Upper lobe of right lung (tissue), 1 donor: ENCODE measurements around the gene ATG5. TPM values are rescaled to one million over a fixed set of nuclear protein-coding genes. Genes with fewer than 3 reads are reported as not detected.

Source experiments
- ATAC-seq: fragments of 200-7000 bp; cut with Tn5 transposase; one replicate; pipeline ENCODE4 v1.9.1; 2020; ENCODE audit warnings: mild to moderate bottlenecking, moderate library complexity
- DNase-seq: peaks from one replicate; pipeline ENCODE4 v3.0.0-alpha.2; 2020
- H3K27ac ChIP-seq: fragments of 200-600 bp; one replicate; pipeline ENCODE4 v1.8.0; 2022
- H3K27me3 ChIP-seq: fragments of 200-600 bp; one replicate; pipeline ENCODE4 v1.8.0; 2022; ENCODE audit warnings: mild to moderate bottlenecking
- H3K36me3 ChIP-seq: fragments of 200-600 bp; one replicate; pipeline ENCODE4 v1.8.0; 2022
- H3K4me1 ChIP-seq: fragments of 200-600 bp; one replicate; pipeline ENCODE4 v1.8.0; 2022
- H3K4me3 ChIP-seq: fragments of 200-600 bp; one replicate; pipeline ENCODE4 v1.8.0; 2022; ENCODE audit warnings: mild to moderate bottlenecking
- H3K9me3 ChIP-seq: fragments of 200-600 bp; one replicate; pipeline ENCODE4 v1.8.0; 2022
- intact Hi-C: fragments of 100-400 bp; cut with DNase I; formaldehyde crosslinking; loops from one replicate; pipeline ENCODE4 v1.11.0; 2022
- total RNA-seq: library from RNA; stranded (reverse); fragmentation: NEBNext Ultra II Directional; extraction: Animal tissue kit (Norgen Biotek cat#: 25700); gene quantifications from one replicate; pipeline ENCODE4 v1.2.1, GENCODE V29; 2021
- TF ChIP-seq, protein P1 (sequence below): fragments of 200-600 bp; IDR thresholded peaks from one replicate; pipeline ENCODE4 v1.8.0; 2022; ENCODE audit warnings: antibody characterized with exemption
- donor health status: DM: no; HTN: yes; CAD: no; lungs with severe emphysema.

The ATG5 gene
- total RNA-seq, 1 donor from 2014 or later, result 34.4 TPM

- H3K9me3 ChIP-seq, result no peaks in the 10 kb centered on the region
- ATAC-seq (no peak), DNase-seq (no peak)
- intact Hi-C loops, result no loop called here
- H3K27me3 ChIP-seq, result no peaks in the 10 kb centered on the region
- no peak overlapping the region for H3K4me3 ChIP-seq
- H3K4me1 ChIP-seq, result no peaks in the 10 kb centered on the region
- no peak overlapping the region for H3K27ac ChIP-seq
- TF ChIP-seq, protein P1, sequence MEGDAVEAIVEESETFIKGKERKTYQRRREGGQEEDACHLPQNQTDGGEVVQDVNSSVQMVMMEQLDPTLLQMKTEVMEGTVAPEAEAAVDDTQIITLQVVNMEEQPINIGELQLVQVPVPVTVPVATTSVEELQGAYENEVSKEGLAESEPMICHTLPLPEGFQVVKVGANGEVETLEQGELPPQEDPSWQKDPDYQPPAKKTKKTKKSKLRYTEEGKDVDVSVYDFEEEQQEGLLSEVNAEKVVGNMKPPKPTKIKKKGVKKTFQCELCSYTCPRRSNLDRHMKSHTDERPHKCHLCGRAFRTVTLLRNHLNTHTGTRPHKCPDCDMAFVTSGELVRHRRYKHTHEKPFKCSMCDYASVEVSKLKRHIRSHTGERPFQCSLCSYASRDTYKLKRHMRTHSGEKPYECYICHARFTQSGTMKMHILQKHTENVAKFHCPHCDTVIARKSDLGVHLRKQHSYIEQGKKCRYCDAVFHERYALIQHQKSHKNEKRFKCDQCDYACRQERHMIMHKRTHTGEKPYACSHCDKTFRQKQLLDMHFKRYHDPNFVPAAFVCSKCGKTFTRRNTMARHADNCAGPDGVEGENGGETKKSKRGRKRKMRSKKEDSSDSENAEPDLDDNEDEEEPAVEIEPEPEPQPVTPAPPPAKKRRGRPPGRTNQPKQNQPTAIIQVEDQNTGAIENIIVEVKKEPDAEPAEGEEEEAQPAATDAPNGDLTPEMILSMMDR, result no peak
- H3K36me3 ChIP-seq, result peaks cover 24% of the 10 kb centered on the region
These were observed 16.6 kb downstream of the ATG5 start for GRCh38 chr6:106308985-106309384.

GRCh38 chr6:106305740-106306139, 19.8 kb downstream of the ATG5 start:
- Histone ChIP-seq H3K4me3 (no peak overlapping the region), H3K27ac (no peak overlapping the region), H3K4me1 (no peaks in the 10 kb centered on the region), H3K36me3 (peaks cover 13% of the 10 kb centered on the region), H3K27me3 (no peaks in the 10 kb centered on the region), H3K9me3 (no peaks in the 10 kb centered on the region)
- intact Hi-C loops, result no loop called here
- TF ChIP-seq, protein P1, result no peak
- no peak for DNase-seq
- no peak for ATAC-seq

DNA sequence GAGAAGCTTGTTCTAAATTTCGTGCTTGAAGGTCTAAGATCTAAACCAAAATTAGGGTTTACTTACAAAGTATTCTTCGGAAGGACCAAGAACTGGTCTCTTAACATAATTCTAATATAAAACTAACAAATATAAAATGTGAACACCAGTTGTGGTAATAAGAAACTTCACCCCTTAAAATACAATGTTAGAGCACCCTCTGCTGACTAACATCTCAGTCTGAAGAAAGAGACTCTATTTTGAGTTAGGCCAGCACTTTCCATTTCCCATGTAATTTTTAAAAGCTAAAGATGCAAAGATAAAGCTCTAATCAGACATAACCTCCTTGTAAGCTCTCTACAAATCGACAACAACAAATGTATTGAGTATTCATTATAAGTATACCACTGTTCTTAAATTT, 24.6 kb downstream of the ATG5 start:
- no peak overlapping the region for H3K4me3 ChIP-seq
- DNase-seq, result no peak
- no peaks in the 10 kb centered on the region for H3K4me1 ChIP-seq
- no peak overlapping the region for H3K27ac ChIP-seq
- intact Hi-C loops, result no loop called here
- ATAC-seq, result peak; percentile 49
- TF ChIP-seq, protein P1, result peak; percentile 45
- H3K27me3 ChIP-seq, result no peaks in the 10 kb centered on the region
- no peaks in the 10 kb centered on the region for H3K9me3 ChIP-seq
- H3K36me3 ChIP-seq, result no peaks in the 10 kb centered on the region

DNA sequence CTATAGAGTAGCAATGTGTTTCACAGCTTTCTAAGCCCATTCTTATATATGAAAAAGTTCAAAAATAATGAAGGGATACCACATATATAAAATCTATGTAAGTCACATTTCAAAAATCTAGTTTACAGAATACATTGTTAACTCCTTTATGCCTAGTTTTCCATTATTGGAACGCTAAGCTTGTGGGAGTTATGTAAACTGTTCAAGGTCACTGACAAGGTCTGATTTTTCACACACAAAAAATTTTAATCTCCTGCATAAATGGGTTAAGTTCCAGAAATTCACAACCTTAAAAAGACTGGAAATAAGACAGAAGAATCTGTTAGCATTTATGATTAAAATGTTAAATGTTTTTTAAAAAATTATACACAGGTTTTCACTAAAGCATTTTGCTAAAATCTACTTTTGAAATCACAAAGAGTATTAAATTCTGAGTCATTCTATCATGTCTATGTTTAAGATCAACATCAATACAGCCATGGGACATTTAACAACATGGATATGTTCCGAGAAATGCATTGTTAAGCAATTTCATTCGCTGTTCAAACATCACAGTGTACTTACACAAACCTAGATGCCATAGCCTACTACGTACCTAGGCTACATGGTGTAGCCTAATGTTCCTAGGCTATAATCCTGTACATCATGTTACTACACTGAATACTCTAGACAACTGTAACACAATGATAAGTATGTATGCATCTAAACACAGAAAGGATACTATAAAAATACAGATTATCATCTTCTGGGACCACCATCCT, 25.4 kb downstream of the ATG5 start:
- ATAC-seq, result no peak
- no peaks in the 10 kb centered on the region for H3K36me3 ChIP-seq
- intact Hi-C loops, result no loop called here

GRCh38 chr6:106293116-106293515, 32.4 kb downstream of the ATG5 start:
- TF ChIP-seq, protein P1, result no peak
- Histone ChIP-seq H3K9me3 (no peaks in the 10 kb centered on the region), H3K27me3 (no peaks in the 10 kb centered on the region), H3K4me3 (no peak overlapping the region), H3K27ac (no peak overlapping the region), H3K4me1 (no peaks in the 10 kb centered on the region), H3K36me3 (peaks cover 18% of the 10 kb centered on the region)
- intact Hi-C loops, result no loop called here
- DNase-seq (no peak), ATAC-seq (no peak)

More for the DNA sequence above, 25.4 kb downstream of the ATG5 start:
- Histone ChIP-seq H3K9me3 (no peaks in the 10 kb centered on the region), H3K4me3 (no peak overlapping the region), H3K27me3 (no peaks in the 10 kb centered on the region), H3K4me1 (no peaks in the 10 kb centered on the region), H3K27ac (no peak overlapping the region)
- no peak for DNase-seq
- TF ChIP-seq, protein P1, result no peak
